GM18520 (cell line): ENCODE results near the gene THEMIS.
"Not testable (repeated sequence)": the region's sequence is repeated elsewhere in the genome, so short reads cannot be mapped to it uniquely, and the experiment has no call there.

ENCODE experiments used
- ATAC-seq: cut with Tn5 transposase; IDR thresholded peaks from one replicate; pipeline ENCODE4 v1.9.1; 2021; ENCODE audit not compliant: unreplicated experiment

THEMIS gene

GRCh38 chr6:127812985-127813698 is 87.7 kb downstream of the THEMIS start:
- ATAC-seq: no peak

- ATAC-seq: no peak
Measured at GRCh38 chr6:127811900-127812570, 88.8 kb downstream of the THEMIS start.

GRCh38 chr6:127807806-127808517 is 92.9 kb downstream of the THEMIS start:
- ATAC-seq: no peak

GRCh38 chr6:127796713-127797112 is 104.1 kb downstream of the THEMIS start:
- ATAC-seq: no peak

- no peak for ATAC-seq
Measured at GRCh38 chr6:127794405-127794804, 106.5 kb downstream of the THEMIS start.

GRCh38 chr6:127793396-127793795 is 107.5 kb downstream of the THEMIS start:
- no peak for ATAC-seq

GRCh38 chr6:127792616-127793015 is 108.2 kb downstream of the THEMIS start:
- ATAC-seq: no peak

GRCh38 chr6:127791779-127792528 is 108.9 kb downstream of the THEMIS start:
- ATAC-seq: no peak

- no peak for ATAC-seq
Measured at GRCh38 chr6:127790571-127790970, 110.3 kb downstream of the THEMIS start.

- no peak for ATAC-seq
Measured at GRCh38 chr6:127786109-127786508, 114.7 kb downstream of the THEMIS start.

GRCh38 chr6:127784468-127784867 is 116.4 kb downstream of the THEMIS start:
- no peak for ATAC-seq

GRCh38 chr6:127781636-127782272 is 119.1 kb downstream of the THEMIS start:
- ATAC-seq: not testable (repeated sequence)

- no peak for ATAC-seq
Measured at GRCh38 chr6:127776320-127776719, 124.5 kb downstream of the THEMIS start.

- no peak for ATAC-seq
Measured at GRCh38 chr6:127775371-127775770, 125.5 kb downstream of the THEMIS start.

- ATAC-seq: no peak
Measured at GRCh38 chr6:127768745-127769144, 132.1 kb downstream of the THEMIS start.

- no peak for ATAC-seq
Measured at GRCh38 chr6:127768223-127768622, 132.6 kb downstream of the THEMIS start.

GRCh38 chr6:127765949-127766348 is 134.9 kb downstream of the THEMIS start:
- ATAC-seq: no peak

GRCh38 chr6:127762284-127762683 is 138.6 kb downstream of the THEMIS start:
- no peak for ATAC-seq

- ATAC-seq: no peak
Measured at GRCh38 chr6:127761084-127761483, 139.8 kb downstream of the THEMIS start.

GRCh38 chr6:127749095-127749494 is 151.8 kb downstream of the THEMIS start:
- no peak for ATAC-seq

GRCh38 chr6:127748290-127748689 is 152.6 kb downstream of the THEMIS start:
- ATAC-seq: no peak
